GM21515 (cell line): ENCODE data around the gene MAGEA2.
"Not testable (repeated sequence)": the region's sequence is repeated elsewhere in the genome, so short reads cannot be mapped to it uniquely, and the experiment has no call there.

Experiments used
- ATAC-seq: cut with Tn5 transposase; IDR thresholded peaks from one replicate; pipeline ENCODE4 v1.9.1; 2021; ENCODE audit not compliant: unreplicated experiment

The MAGEA2 gene

GRCh38 chrX:152709173-152709572 lies 44.5 kb downstream of the MAGEA2 start, which contains the start of gene CSAG2:
CSAG2 (minus strand) TSS chrX:152709273; CDS start chrX:152709112, 161 bp downstream.
- not testable (repeated sequence) for ATAC-seq

- ATAC-seq: not testable (repeated sequence)
Observed at GRCh38 chrX:152706500-152706899, 47.1 kb downstream of the MAGEA2 start.

- not testable (repeated sequence) for ATAC-seq
Observed at GRCh38 chrX:152700390-152700789, 53.3 kb downstream of the MAGEA2 start.
